GM12873 (cell line): ENCODE measurements around the gene FES.

ENCODE experiments used
- CTCF ChIP-seq: IDR thresholded peaks from 2 replicates; pipeline ENCODE4 v1.5.1; 2012; ENCODE audit warnings: low read depth, mild to moderate bottlenecking, moderate library complexity, low read length, control low read depth; ENCODE audit not compliant: insufficient read depth; ENCODE audit errors: missing control alignments

Gene FES

GRCh38 chr15:90878660-90879059 lies 5.6 kb upstream of the FES start:
- TF ChIP-seq CTCF: no peak

- no peak for TF ChIP-seq CTCF
These were observed 4.5 kb upstream of the FES start for GRCh38 chr15:90879730-90880366.

GRCh38 chr15:90880381-90881145 lies 3.7 kb upstream of the FES start:
- no peak for TF ChIP-seq CTCF

GRCh38 chr15:90881181-90881977 lies 2.9 kb upstream of the FES start:
- no peak for TF ChIP-seq CTCF

- TF ChIP-seq CTCF: no peak
These were observed 2.2 kb upstream of the FES start for GRCh38 chr15:90881978-90882721.

- TF ChIP-seq CTCF: no peak
These were observed 1.4 kb upstream of the FES start for GRCh38 chr15:90882781-90883525.
